Measurements from ENCODE around the gene SH3TC2. TPM values are rescaled to one million over a fixed set of nuclear protein-coding genes. Genes with fewer than 3 reads are reported as not detected.

The SH3TC2 gene
- total and polyA plus RNA-seq, 4 donors = 0.28 to 3.3 (median 0.64) TPM

- Histone ChIP-seq H3K27me3 (ENCODE audit: control insufficient read depth in 3 of 3, insufficient read depth in 3 of 3, low read length in 2 of 3) (no peaks in the 10 kb centered on the region), H3K9me3 (ENCODE audit: control insufficient read depth in 4 of 4, insufficient read depth in 3 of 4, low read length in 3 of 4) (no peaks in the 10 kb centered on the region), H3K4me3 (no peak overlapping the region), H3K9ac (ENCODE audit: insufficient read depth in 1 of 2, low read length in 2 of 2) (no peak overlapping the region), H3K27ac (ENCODE audit: low read depth in 1 of 2, low read length in 1 of 2) (no peak overlapping the region), H3K36me3 (ENCODE audit: control insufficient read depth in 4 of 4, insufficient read depth in 4 of 4, low read length in 4 of 4) (no peaks in the 10 kb centered on the region), H3K4me1 (ENCODE audit: control insufficient read depth in 5 of 5, insufficient read depth in 5 of 5, low read length in 5 of 5) (peaks cover 0 to 7% (median 0%) of the 10 kb centered on the region in 5 donors)
- TF ChIP-seq, protein P1, sequence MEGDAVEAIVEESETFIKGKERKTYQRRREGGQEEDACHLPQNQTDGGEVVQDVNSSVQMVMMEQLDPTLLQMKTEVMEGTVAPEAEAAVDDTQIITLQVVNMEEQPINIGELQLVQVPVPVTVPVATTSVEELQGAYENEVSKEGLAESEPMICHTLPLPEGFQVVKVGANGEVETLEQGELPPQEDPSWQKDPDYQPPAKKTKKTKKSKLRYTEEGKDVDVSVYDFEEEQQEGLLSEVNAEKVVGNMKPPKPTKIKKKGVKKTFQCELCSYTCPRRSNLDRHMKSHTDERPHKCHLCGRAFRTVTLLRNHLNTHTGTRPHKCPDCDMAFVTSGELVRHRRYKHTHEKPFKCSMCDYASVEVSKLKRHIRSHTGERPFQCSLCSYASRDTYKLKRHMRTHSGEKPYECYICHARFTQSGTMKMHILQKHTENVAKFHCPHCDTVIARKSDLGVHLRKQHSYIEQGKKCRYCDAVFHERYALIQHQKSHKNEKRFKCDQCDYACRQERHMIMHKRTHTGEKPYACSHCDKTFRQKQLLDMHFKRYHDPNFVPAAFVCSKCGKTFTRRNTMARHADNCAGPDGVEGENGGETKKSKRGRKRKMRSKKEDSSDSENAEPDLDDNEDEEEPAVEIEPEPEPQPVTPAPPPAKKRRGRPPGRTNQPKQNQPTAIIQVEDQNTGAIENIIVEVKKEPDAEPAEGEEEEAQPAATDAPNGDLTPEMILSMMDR (IDR thresholded peaks at IDR 0.05; ENCODE audit: control extremely low read depth, extremely low read depth) = no peak
- DNase-seq (no peak), ATAC-seq (ENCODE audit: insufficient read depth, low FRiP score) (no peak)
- 82 to 97% methylated on average over 1 of the region's 1 CpG for WGBS, 2 donors
Measured at GRCh38 chr5:149017636-149018035, 45.2 kb downstream of the SH3TC2 start.

DNA sequence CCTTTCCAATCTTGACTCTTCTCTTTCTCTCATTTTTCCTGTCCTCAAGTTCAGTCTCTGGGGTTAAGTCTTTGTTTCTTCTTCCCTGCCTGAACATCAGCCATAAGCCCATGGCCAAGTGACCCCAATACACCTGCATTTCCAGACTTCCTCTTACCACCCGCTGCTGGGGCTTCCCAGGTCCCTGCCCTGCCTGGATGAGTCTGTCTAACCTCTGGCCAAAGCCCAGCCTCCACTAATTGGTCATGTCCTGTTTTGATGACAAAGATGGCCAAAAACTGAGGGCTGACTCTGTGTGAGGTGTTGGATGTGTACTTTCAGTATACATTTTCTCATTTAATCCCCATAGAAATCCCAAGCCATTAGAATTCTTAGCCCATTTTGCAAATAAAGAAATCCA is 47.3 kb downstream of the SH3TC2 start:
- DNase-seq = no peak
- H3K4me1 ChIP-seq (ENCODE audit: control insufficient read depth in 5 of 5, insufficient read depth in 5 of 5, low read length in 5 of 5) = peaks cover 0 to 7% (median 0%) of the 10 kb centered on the region in 5 donors
- H3K9me3 ChIP-seq (ENCODE audit: control insufficient read depth in 4 of 4, insufficient read depth in 3 of 4, low read length in 3 of 4) = no peaks in the 10 kb centered on the region
- no peak overlapping the region for H3K27ac ChIP-seq (ENCODE audit: low read depth in 1 of 2, low read length in 1 of 2)
- WGBS, 2 donors = 80 to 87% methylated on average over 1 of the region's 1 CpG
- no peak overlapping the region for H3K9ac ChIP-seq (ENCODE audit: insufficient read depth in 1 of 2, low read length in 2 of 2)
- no peak overlapping the region for H3K4me3 ChIP-seq
- no peaks in the 10 kb centered on the region for H3K27me3 ChIP-seq (ENCODE audit: control insufficient read depth in 3 of 3, insufficient read depth in 3 of 3, low read length in 2 of 3)
- H3K36me3 ChIP-seq (ENCODE audit: control insufficient read depth in 4 of 4, insufficient read depth in 4 of 4, low read length in 4 of 4) = no peaks in the 10 kb centered on the region
- no peak for ATAC-seq (ENCODE audit: insufficient read depth, low FRiP score)
- TF ChIP-seq, protein P1 (IDR thresholded peaks at IDR 0.05; ENCODE audit: control extremely low read depth, extremely low read depth) = no peak

GRCh38 chr5:149015126-149015525 is 47.7 kb downstream of the SH3TC2 start:
- no peaks in the 10 kb centered on the region for H3K36me3 ChIP-seq (ENCODE audit: control insufficient read depth in 4 of 4, insufficient read depth in 4 of 4, low read length in 4 of 4)
- ATAC-seq (ENCODE audit: insufficient read depth, low FRiP score) (no peak), DNase-seq (no peak)
- H3K4me1 ChIP-seq (ENCODE audit: control insufficient read depth in 5 of 5, insufficient read depth in 5 of 5, low read length in 5 of 5) = peaks cover 0 to 7% (median 0%) of the 10 kb centered on the region in 5 donors
- no peak overlapping the region for H3K27ac ChIP-seq (ENCODE audit: low read depth in 1 of 2, low read length in 1 of 2)
- H3K27me3 ChIP-seq (ENCODE audit: control insufficient read depth in 3 of 3, insufficient read depth in 3 of 3, low read length in 2 of 3) = no peaks in the 10 kb centered on the region
- no peaks in the 10 kb centered on the region for H3K9me3 ChIP-seq (ENCODE audit: control insufficient read depth in 4 of 4, insufficient read depth in 3 of 4, low read length in 3 of 4)
- TF ChIP-seq, protein P1 (IDR thresholded peaks at IDR 0.05; ENCODE audit: control extremely low read depth, extremely low read depth) = no peak
- no peak overlapping the region for H3K9ac ChIP-seq (ENCODE audit: insufficient read depth in 1 of 2, low read length in 2 of 2)
- 94 to 95% methylated on average over 1 of the region's 1 CpG for WGBS, 2 donors
- no peak overlapping the region for H3K4me3 ChIP-seq

- Histone ChIP-seq H3K27ac (ENCODE audit: low read depth in 1 of 2, low read length in 1 of 2) (no peak overlapping the region), H3K9me3 (ENCODE audit: control insufficient read depth in 4 of 4, insufficient read depth in 3 of 4, low read length in 3 of 4) (no peaks in the 10 kb centered on the region), H3K4me1 (ENCODE audit: control insufficient read depth in 5 of 5, insufficient read depth in 5 of 5, low read length in 5 of 5) (peaks cover 0 to 2% (median 0%) of the 10 kb centered on the region in 5 donors), H3K27me3 (ENCODE audit: control insufficient read depth in 3 of 3, insufficient read depth in 3 of 3, low read length in 2 of 3) (no peaks in the 10 kb centered on the region), H3K36me3 (ENCODE audit: control insufficient read depth in 4 of 4, insufficient read depth in 4 of 4, low read length in 4 of 4) (no peaks in the 10 kb centered on the region), H3K4me3 (no peak overlapping the region), H3K9ac (ENCODE audit: insufficient read depth in 1 of 2, low read length in 2 of 2) (no peak overlapping the region)
- DNase-seq (no peak), ATAC-seq (ENCODE audit: insufficient read depth, low FRiP score) (no peak)
- WGBS, 2 donors = 92 to 93% methylated on average over 2 of the region's 2 CpGs
- TF ChIP-seq, protein P1 (IDR thresholded peaks at IDR 0.05; ENCODE audit: control extremely low read depth, extremely low read depth) = no peak
Measured at GRCh38 chr5:149014571-149015031, 48.3 kb downstream of the SH3TC2 start.

Measured in lung (tissue), 12 donors.